Measurements from ENCODE around the gene ATP5MG. TPM values are rescaled to one million over a fixed set of nuclear protein-coding genes. Genes with fewer than 3 reads are reported as not detected.
A peak's percentile ranks its signal among the peaks of the same experiment; 100 is the strongest.

The ATP5MG gene
- polyA plus RNA-seq, 1 donor (not counting 4 experiments of a cell fraction or from before 2014, with no cell fraction given) = 463 TPM

- H3K27me3 ChIP-seq (ENCODE audit: control insufficient read depth, extremely low read depth, insufficient read depth, low read length) = no peaks in the 10 kb centered on the region
- H4K20me1 ChIP-seq (ENCODE audit: control insufficient read depth, extremely low read depth, insufficient read depth, low read length) = no peaks in the 10 kb centered on the region
- H3K79me2 ChIP-seq (ENCODE audit: control insufficient read depth, insufficient read depth, low read length) = peaks cover 54% of the 10 kb centered on the region
- H3K27ac ChIP-seq (ENCODE audit: control insufficient read depth, insufficient read depth, low read length) = no peak overlapping the region
- no peak overlapping the region for H2AFZ ChIP-seq (ENCODE audit: control insufficient read depth, low read length)
- H3K4me1 ChIP-seq (ENCODE audit: control insufficient read depth, extremely low read depth, insufficient read depth, low read length) = peaks cover 8% of the 10 kb centered on the region
- no peaks in the 10 kb centered on the region for H3K9me3 ChIP-seq (ENCODE audit: control insufficient read depth, low read depth, low read length)
- no peak overlapping the region for H3K4me3 ChIP-seq (ENCODE audit: control insufficient read depth in 2 of 3, extremely low read depth in 1 of 3, insufficient read depth in 2 of 3, low read depth in 1 of 3, low read length in 3 of 3)
- H3K9ac ChIP-seq (ENCODE audit: control insufficient read depth, extremely low read depth, insufficient read depth, low read length) = no peak overlapping the region
- no peaks in the 10 kb centered on the region for H3K9me1 ChIP-seq (ENCODE audit: control insufficient read depth, extremely low read depth, insufficient read depth, low read length)
- DNase-seq (ENCODE audit: low read depth, low spot score) (no peak), FAIRE-seq (peak; percentile 77)
- no peak overlapping the region for H3K4me2 ChIP-seq (ENCODE audit: control insufficient read depth, extremely low read depth, insufficient read depth, low read depth, low read length)
- dilution Hi-C loops (cut with MboI; ENCODE audit: extremely low pct_ligation_motif_present, low sequenced_read_pairs) = no loop called here
- no peak for TF ChIP-seq CTCF (optimal IDR thresholded peaks at IDR 0.05 in 1 of 3, IDR thresholded peaks at IDR 0.05 in 1 of 3, conservative IDR thresholded peaks at IDR 0.05 in 1 of 3; ENCODE audit: extremely low read depth in 1 of 3, insufficient read depth in 2 of 3, low read length in 3 of 3)
- no peak for TF ChIP-seq EZH2 (IDR thresholded peaks at IDR 0.05; ENCODE audit: low read length)
- H3K36me3 ChIP-seq (ENCODE audit: control insufficient read depth in 2 of 2, extremely low read depth in 1 of 2, insufficient read depth in 2 of 2, low read length in 2 of 2) = peaks cover 5 to 14% of the 10 kb centered on the region in 2 experiments
Measured at GRCh38 chr11:118406599-118407166, 5.3 kb downstream of the ATP5MG start.

GRCh38 chr11:118410055-118410745 lies 8.8 kb downstream of the ATP5MG start:
- no peak for DNase-seq (ENCODE audit: low read depth, low spot score)
- peaks cover 5 to 14% of the 10 kb centered on the region in 2 experiments for H3K36me3 ChIP-seq (ENCODE audit: control insufficient read depth in 2 of 2, extremely low read depth in 1 of 2, insufficient read depth in 2 of 2, low read length in 2 of 2)
- dilution Hi-C loops (cut with MboI; ENCODE audit: extremely low pct_ligation_motif_present, low sequenced_read_pairs) = no loop called here

More at GRCh38 chr11:118410055-118410745, 8.8 kb downstream of the ATP5MG start:
- no peak overlapping the region for H3K9ac ChIP-seq (ENCODE audit: control insufficient read depth, extremely low read depth, insufficient read depth, low read length)
- H3K4me1 ChIP-seq (ENCODE audit: control insufficient read depth, extremely low read depth, insufficient read depth, low read length) = peaks cover under 1% of the 10 kb centered on the region
- H3K9me3 ChIP-seq (ENCODE audit: control insufficient read depth, low read depth, low read length) = no peaks in the 10 kb centered on the region
- FAIRE-seq = no peak
- no peaks in the 10 kb centered on the region for H4K20me1 ChIP-seq (ENCODE audit: control insufficient read depth, extremely low read depth, insufficient read depth, low read length)
- peaks cover 19% of the 10 kb centered on the region for H3K79me2 ChIP-seq (ENCODE audit: control insufficient read depth, insufficient read depth, low read length)
- H3K4me2 ChIP-seq (ENCODE audit: control insufficient read depth, extremely low read depth, insufficient read depth, low read depth, low read length) = no peak overlapping the region
- no peak overlapping the region for H3K4me3 ChIP-seq (ENCODE audit: control insufficient read depth in 2 of 3, extremely low read depth in 1 of 3, insufficient read depth in 2 of 3, low read depth in 1 of 3, low read length in 3 of 3)
- H3K9me1 ChIP-seq (ENCODE audit: control insufficient read depth, extremely low read depth, insufficient read depth, low read length) = no peaks in the 10 kb centered on the region
- TF ChIP-seq CTCF (optimal IDR thresholded peaks at IDR 0.05 in 1 of 3, IDR thresholded peaks at IDR 0.05 in 1 of 3, conservative IDR thresholded peaks at IDR 0.05 in 1 of 3; ENCODE audit: extremely low read depth in 1 of 3, insufficient read depth in 2 of 3, low read length in 3 of 3) (no peak), EZH2 (IDR thresholded peaks at IDR 0.05; ENCODE audit: low read length) (no peak)
- no peak overlapping the region for H2AFZ ChIP-seq (ENCODE audit: control insufficient read depth, low read length)
- no peak overlapping the region for H3K27ac ChIP-seq (ENCODE audit: control insufficient read depth, insufficient read depth, low read length)
- no peaks in the 10 kb centered on the region for H3K27me3 ChIP-seq (ENCODE audit: control insufficient read depth, extremely low read depth, insufficient read depth, low read length)
